ENCODE results near the gene PRCP.

PRCP gene

GRCh38 chr11:82831364-82831763, 68.9 kb downstream of the PRCP start:
- no peak for DNase-seq

GRCh38 chr11:82830746-82831145, 69.5 kb downstream of the PRCP start:
- no peak for DNase-seq

GRCh38 chr11:82829101-82829500, 71.1 kb downstream of the PRCP start:
- DNase-seq: no peak

- no peak for DNase-seq
Measured at GRCh38 chr11:82828472-82828871, 71.8 kb downstream of the PRCP start.

GRCh38 chr11:82826526-82826925, 73.7 kb downstream of the PRCP start:
- no peak for DNase-seq

GRCh38 chr11:82823647-82824619, 76.3 kb downstream of the PRCP start:
- DNase-seq: peak in 5 of 56 donors; percentile 10 to 32 (median 25)

- DNase-seq: no peak
Measured at GRCh38 chr11:82818409-82819043, 81.7 kb downstream of the PRCP start.

- no peak for DNase-seq
Measured at GRCh38 chr11:82815406-82815805, 84.8 kb downstream of the PRCP start.

- no peak for DNase-seq
Measured at GRCh38 chr11:82814379-82814778, 85.9 kb downstream of the PRCP start.

GRCh38 chr11:82811369-82811768, 88.9 kb downstream of the PRCP start:
- DNase-seq: no peak

GRCh38 chr11:82810738-82811137, 89.5 kb downstream of the PRCP start:
- no peak for DNase-seq

GRCh38 chr11:82810326-82810725, 89.9 kb downstream of the PRCP start:
- no peak for DNase-seq

GRCh38 chr11:82807646-82808045, 92.6 kb downstream of the PRCP start:
- no peak for DNase-seq

- DNase-seq: no peak
Measured at GRCh38 chr11:82802710-82803109, 97.5 kb downstream of the PRCP start.

- peak in 42 of 56 donors; percentile 18 to 74 (median 46) for DNase-seq
Measured at GRCh38 chr11:82796998-82797961, 103.0 kb downstream of the PRCP start.

GRCh38 chr11:82794490-82794889, 105.7 kb downstream of the PRCP start:
- DNase-seq: no peak

GRCh38 chr11:82792822-82793569, 107.2 kb downstream of the PRCP start:
- DNase-seq: no peak

GRCh38 chr11:82792319-82792718, 107.9 kb downstream of the PRCP start:
- DNase-seq: no peak

GRCh38 chr11:82791779-82792178, 108.5 kb downstream of the PRCP start:
- no peak for DNase-seq

- no peak for DNase-seq
Measured at GRCh38 chr11:82790723-82791484, 109.3 kb downstream of the PRCP start.
